B cell (primary cell): ENCODE data around the gene TMEM131.

Experiments
- EZH2 ChIP-seq: IDR thresholded peaks from 2 replicates; pipeline ENCODE4 v1.6.1; 2012; ENCODE audit warnings: borderline replicate concordance, low read depth, mild to moderate bottlenecking, moderate library complexity, low read length; ENCODE audit not compliant: insufficient read depth, poor library complexity, severe bottlenecking
- TF ChIP-seq, protein P1 (sequence below): fragments of 200-600 bp; IDR thresholded peaks from one replicate; pipeline ENCODE4 v1.8.0; 2022; ENCODE audit warnings: antibody characterized with exemption, mild to moderate bottlenecking

GRCh38 chr2:97963880-97964279 lies 31.9 kb downstream of the TMEM131 start:
- no peak for TF ChIP-seq EZH2
- TF ChIP-seq, protein P1, sequence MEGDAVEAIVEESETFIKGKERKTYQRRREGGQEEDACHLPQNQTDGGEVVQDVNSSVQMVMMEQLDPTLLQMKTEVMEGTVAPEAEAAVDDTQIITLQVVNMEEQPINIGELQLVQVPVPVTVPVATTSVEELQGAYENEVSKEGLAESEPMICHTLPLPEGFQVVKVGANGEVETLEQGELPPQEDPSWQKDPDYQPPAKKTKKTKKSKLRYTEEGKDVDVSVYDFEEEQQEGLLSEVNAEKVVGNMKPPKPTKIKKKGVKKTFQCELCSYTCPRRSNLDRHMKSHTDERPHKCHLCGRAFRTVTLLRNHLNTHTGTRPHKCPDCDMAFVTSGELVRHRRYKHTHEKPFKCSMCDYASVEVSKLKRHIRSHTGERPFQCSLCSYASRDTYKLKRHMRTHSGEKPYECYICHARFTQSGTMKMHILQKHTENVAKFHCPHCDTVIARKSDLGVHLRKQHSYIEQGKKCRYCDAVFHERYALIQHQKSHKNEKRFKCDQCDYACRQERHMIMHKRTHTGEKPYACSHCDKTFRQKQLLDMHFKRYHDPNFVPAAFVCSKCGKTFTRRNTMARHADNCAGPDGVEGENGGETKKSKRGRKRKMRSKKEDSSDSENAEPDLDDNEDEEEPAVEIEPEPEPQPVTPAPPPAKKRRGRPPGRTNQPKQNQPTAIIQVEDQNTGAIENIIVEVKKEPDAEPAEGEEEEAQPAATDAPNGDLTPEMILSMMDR: no peak
